AG08396 (cell line): Measurements from ENCODE around the gene ENOSF1.
"Not testable (repeated sequence)": the region's sequence is repeated elsewhere in the genome, so short reads cannot be mapped to it uniquely, and the experiment has no call there.

Source experiments
- DNase-seq: peaks from one replicate; pipeline ENCODE4 v3.0.0; 2012; ENCODE audit warnings: low spot score, mixed read lengths

Gene ENOSF1

GRCh38 chr18:706405-706804 lies 6.0 kb downstream of the ENOSF1 start:
- no peak for DNase-seq

- DNase-seq = peak; percentile 65
Observed at GRCh38 chr18:703213-703967, 9.0 kb downstream of the ENOSF1 start.

GRCh38 chr18:697800-698199 lies 14.6 kb downstream of the ENOSF1 start:
- no peak for DNase-seq

GRCh38 chr18:697012-697411 lies 15.4 kb downstream of the ENOSF1 start:
- no peak for DNase-seq

GRCh38 chr18:693466-694187 lies 18.8 kb downstream of the ENOSF1 start:
- no peak for DNase-seq

GRCh38 chr18:692824-693223 lies 19.6 kb downstream of the ENOSF1 start:
- no peak for DNase-seq

- DNase-seq = no peak
Observed at GRCh38 chr18:688323-688722, 24.1 kb downstream of the ENOSF1 start.

- no peak for DNase-seq
Observed at GRCh38 chr18:686339-687111, 25.9 kb downstream of the ENOSF1 start.

GRCh38 chr18:685438-685837 lies 27.0 kb downstream of the ENOSF1 start:
- DNase-seq = no peak

- DNase-seq = no peak
Observed at GRCh38 chr18:683531-683930, 28.9 kb downstream of the ENOSF1 start.

GRCh38 chr18:682833-683232 lies 29.6 kb downstream of the ENOSF1 start:
- DNase-seq = no peak

GRCh38 chr18:682416-682815 lies 30.0 kb downstream of the ENOSF1 start:
- DNase-seq = not testable (repeated sequence)

GRCh38 chr18:681985-682384 lies 30.4 kb downstream of the ENOSF1 start:
- DNase-seq = no peak

- no peak for DNase-seq
Observed at GRCh38 chr18:680392-680791, 32.0 kb downstream of the ENOSF1 start.

GRCh38 chr18:679516-679915 lies 32.9 kb downstream of the ENOSF1 start:
- no peak for DNase-seq

- no peak for DNase-seq
Observed at GRCh38 chr18:678482-679182, 33.8 kb downstream of the ENOSF1 start.

GRCh38 chr18:677951-678381 lies 34.5 kb downstream of the ENOSF1 start:
- DNase-seq = no peak

- DNase-seq = no peak
Observed at GRCh38 chr18:677145-677544, 35.3 kb downstream of the ENOSF1 start.

GRCh38 chr18:676736-677135 lies 35.7 kb downstream of the ENOSF1 start:
- DNase-seq = no peak

- no peak for DNase-seq
Observed at GRCh38 chr18:676069-676468, 36.4 kb downstream of the ENOSF1 start.

GRCh38 chr18:675307-675706 lies 37.1 kb downstream of the ENOSF1 start:
- no peak for DNase-seq

- no peak for DNase-seq
Observed at GRCh38 chr18:673769-674168, 38.7 kb downstream of the ENOSF1 start.
